ENCODE results near the gene PGAM2. TPM values are rescaled to one million over a fixed set of nuclear protein-coding genes. Genes with fewer than 3 reads are reported as not detected.

Gene PGAM2
- total RNA-seq, 1 donor from 2014 or later = not detected

- no peak for DNase-seq (ENCODE audit: low read depth, low spot score)
Observed at GRCh38 chr7:44067064-44067951, 1.9 kb upstream of the PGAM2 start.

DNA sequence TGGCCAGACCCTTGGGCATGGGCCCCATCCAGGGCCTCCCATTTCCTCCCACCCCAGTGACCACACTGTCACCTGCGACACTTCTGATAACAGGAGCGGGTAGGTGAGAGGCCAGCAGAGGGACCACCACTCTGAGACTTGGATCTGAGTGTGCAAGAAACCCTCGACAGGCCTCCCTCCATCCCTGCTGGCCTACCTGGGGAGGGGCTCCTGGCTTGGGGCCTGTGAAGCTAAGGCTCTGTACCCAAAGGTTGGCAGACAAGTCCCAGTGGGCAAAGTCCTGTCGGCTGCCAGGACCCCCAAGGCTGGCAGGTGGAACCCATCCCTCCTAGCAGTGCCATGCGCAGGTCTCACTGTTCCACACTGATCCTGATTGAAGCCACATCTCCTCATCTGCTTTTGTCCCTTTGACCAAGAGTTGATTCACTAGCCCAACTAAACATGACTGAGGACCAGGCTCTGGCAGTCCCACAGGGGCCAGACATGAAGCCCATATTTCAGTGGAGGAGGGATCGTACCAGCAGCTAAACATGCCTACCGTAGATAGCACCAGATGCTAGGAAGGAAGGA lies 1.2 kb upstream of the PGAM2 start:
- no peak for DNase-seq (ENCODE audit: low read depth, low spot score)

DNA sequence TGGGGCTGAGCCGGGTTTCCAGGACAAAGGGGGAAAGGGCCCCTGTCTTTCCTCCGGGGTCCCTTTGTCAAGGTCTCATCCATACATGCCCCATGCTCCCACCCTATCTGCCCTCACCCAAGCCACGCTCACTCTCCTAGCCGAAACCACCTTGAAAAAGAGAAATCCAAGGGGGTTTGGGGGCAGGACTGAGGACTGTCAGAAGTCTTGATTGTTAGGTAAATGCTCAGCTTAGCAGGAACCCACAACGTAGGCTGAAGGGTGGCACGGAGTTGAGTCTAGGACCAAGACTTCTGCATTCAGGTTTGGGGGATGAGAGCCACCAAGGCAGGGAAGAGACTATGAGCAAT lies 719 bp upstream of the PGAM2 start:
- no peak for DNase-seq (ENCODE audit: low read depth, low spot score)

GRCh38 chr7:44064791-44065430 lies 456 bp downstream of the PGAM2 start:
- DNase-seq (ENCODE audit: low read depth, low spot score) = no peak

- no peak for DNase-seq (ENCODE audit: low read depth, low spot score)
Observed at GRCh38 chr7:44063894-44064651, 1.3 kb downstream of the PGAM2 start.

DNA sequence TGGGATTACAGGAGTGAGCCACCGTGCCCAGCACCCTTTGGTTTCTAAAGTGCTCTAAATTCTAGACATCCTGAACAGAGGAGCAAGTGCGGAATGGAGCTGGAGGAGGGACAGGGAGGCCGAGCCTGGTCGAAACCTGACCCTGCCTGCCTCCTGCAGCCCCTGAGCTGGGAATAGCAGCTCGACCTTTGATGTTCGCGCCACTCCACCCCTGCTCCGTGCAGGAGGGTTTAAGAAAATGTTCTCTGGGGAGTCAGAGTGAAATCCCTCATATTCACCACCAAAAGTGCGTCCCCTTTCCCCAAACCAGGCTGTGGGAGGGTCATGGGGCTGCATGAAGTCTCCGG lies 1.8 kb downstream of the PGAM2 start:
- DNase-seq (ENCODE audit: low read depth, low spot score) = no peak

DNA sequence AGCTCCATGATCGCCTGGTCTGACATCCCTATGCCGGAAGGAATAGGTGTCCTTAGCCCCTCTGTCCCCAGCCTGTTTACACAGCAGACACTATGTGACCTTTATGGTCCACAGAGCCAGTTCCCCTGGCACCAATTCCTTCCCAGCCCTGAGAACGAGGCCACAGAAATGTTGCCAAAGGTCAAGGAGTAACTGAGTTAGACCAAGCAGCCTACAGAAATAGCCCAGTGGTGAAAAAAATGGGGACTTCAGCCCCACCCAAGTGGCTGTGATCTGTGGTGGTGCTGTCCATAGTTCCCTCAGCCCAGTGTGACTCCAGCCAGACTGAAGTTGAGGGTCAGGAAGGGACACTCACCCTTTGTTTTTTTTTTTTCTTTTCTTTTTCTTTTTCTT lies 2.5 kb downstream of the PGAM2 start:
- DNase-seq (ENCODE audit: low read depth, low spot score) = no peak

DNA sequence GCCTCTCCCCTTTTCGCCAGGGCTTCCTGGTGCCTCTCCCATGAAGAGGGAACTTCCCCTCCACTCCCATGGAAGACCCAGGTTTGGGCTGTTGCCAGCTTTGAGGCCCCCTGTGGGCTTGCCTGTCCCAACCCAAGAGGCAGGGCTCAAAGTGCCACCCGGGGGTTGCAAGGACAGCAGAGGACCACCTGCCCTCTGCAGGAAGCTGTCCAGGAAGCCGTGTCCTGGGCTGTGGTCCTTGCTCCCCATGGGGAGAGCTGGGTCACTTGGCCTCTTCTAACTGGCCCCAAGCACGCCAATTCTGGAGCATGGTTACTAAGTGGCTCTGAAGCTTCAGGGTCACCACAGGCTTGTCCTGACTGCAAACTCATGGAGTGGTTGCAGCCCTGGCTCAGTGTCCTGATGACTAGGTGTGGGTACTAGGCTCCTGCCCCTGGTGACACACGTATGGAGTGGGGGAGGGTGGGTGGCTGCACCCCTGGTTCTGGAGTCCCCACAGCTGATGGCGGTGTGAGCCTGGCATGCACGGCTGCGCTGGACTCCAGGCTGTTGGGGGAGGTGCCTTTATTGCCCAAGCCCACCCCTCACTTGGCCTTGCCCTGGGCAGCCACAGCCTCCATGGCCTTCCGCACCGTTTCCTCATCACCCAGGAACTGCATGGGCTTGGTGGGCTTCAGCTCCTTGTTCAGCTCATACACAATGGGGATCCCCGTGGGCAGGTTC lies 3.0 kb downstream of the PGAM2 start:
- no peak for DNase-seq (ENCODE audit: low read depth, low spot score)

DNA sequence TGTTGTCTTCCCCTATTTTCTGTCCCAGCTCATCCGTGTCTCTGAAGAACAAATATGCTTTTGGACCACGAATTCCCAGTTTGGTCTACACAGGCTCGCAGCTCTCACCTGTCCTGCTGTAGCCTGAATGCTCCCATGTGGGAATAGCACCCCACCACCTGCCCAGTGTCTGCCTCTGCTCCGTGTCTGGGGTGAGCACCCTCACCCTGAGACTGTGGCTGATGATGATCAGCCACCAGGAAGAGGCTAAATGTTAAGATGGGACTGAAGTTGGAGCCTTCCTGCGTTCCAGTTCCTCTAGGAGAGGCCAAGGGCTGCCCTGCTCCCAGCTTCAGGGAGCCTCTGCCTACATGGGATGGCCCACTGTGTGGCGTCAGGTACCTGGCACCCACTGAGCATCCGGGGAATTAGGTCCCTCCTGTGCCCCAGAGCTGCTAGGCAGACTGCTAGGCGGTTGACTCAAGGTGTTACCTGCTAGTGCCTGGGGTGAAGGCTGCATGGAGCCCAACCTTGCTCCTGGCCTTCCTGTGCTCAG lies 3.7 kb downstream of the PGAM2 start:
- no peak for DNase-seq (ENCODE audit: low read depth, low spot score)

- no peak for DNase-seq (ENCODE audit: low read depth, low spot score)
Observed at GRCh38 chr7:44060948-44061644, 4.3 kb downstream of the PGAM2 start.

- no peak for DNase-seq (ENCODE audit: low read depth, low spot score)
Observed at GRCh38 chr7:44060091-44060947, 5.0 kb downstream of the PGAM2 start.

DNA sequence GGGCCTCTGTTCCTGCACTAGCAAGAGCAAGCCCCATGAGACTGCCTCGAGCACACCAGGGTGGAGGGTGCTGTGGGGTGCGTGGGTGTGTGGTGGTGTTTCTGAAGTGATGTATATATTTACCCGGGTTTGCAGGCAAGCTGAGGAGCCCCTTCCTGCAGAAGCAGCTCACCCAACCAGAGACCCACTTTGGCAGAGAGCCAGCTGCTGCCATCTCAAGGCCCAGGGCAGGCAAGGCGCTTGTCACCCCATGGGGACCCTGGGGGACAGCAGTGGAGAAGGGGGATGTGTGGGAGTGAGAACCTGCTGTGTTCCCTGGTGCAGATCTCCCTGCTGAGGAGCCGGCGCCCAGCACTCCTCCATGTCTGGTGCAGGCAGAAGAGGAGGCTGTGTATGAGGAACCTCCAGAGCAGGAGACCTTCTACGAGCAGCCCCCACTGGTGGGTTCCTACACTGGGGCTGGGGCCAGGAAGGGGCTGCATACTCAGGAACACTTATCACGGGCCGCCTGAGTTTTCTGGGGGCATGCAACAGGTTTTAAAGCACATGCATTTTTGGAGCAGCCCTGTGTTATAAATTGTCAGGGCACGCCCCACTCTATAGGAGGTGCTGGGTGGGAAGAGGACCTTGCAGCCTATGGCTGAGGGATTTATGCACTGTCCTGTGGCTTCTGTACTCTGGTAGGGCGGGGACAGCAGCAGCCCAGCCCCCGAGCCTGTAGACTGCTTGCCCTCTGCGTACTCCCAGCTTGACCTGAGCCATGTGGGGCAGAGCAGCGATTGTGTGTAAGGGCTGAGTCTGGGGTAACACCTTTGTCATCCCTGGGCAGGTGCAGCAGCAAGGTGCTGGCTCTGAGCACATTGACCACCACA lies 5.9 kb downstream of the PGAM2 start:
- DNase-seq (ENCODE audit: low read depth, low spot score) = no peak

DNA sequence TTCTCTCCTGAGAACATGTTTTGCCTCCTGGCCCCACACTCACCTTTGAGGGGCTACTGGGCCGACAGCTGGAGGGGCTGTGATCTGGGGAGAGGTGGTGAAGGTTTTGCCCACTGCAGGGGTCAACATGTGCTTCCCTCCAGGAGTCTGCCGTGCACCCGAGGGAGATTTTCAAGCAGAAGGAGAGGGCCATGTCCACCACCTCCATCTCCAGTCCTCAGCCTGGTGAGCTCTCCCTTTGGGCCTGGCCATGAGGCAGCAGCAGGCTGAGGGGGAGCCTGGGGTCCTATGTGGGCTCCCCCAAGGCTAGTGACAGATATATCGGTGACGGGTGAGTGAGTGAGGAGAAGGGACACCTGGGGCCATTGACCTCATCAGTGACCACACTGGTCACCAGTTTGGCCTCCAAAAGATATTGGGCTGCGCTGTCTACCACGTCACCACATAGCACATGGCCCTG lies 6.6 kb downstream of the PGAM2 start:
- DNase-seq (ENCODE audit: low read depth, low spot score) = no peak

DNA sequence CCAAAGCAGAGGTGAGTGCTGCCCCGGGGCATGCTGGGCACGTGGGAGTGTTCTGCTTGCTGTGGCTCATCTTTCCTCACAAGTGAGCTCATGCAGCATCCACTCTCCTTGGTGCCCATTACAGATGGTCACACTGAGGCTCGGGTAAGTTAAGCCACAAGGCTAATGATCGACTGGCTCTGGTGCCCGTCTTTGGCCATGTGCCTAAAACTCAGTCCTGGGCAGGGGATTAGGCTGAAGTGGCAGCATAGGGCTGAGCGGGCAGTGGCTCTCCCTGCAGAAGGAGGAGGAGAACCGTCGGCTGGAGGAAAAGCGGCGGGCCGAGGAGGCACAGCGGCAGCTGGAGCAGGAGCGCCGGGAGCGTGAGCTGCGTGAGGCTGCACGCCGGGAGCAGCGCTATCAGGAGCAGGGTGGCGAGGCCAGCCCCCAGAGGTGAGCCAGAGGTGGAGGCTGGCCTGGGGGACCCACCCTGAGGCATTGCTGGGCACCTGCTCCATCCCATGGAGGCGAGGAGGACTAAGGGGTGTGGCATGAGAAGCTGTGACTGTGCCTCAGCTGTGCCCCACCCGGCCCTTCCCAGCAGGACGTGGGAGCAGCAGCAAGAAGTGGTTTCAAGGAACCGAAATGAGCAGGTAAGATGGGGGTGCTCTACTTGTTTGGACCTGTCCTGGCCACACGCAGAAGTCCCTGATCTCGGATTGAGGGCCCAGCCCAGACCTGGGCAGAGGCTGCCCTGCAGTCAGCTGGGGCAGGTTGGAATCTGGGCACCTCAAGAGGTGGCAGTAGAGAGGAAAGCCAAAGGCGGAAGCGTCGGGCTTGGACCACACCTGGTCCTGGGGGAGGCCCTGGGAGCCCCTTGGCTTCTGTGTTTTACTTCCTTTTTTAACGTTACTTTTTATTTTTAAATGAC lies 7.3 kb downstream of the PGAM2 start:
- no peak for DNase-seq (ENCODE audit: low read depth, low spot score)

- DNase-seq (ENCODE audit: low read depth, low spot score) = no peak
Observed at GRCh38 chr7:44057181-44057848, 8.1 kb downstream of the PGAM2 start.

DNA sequence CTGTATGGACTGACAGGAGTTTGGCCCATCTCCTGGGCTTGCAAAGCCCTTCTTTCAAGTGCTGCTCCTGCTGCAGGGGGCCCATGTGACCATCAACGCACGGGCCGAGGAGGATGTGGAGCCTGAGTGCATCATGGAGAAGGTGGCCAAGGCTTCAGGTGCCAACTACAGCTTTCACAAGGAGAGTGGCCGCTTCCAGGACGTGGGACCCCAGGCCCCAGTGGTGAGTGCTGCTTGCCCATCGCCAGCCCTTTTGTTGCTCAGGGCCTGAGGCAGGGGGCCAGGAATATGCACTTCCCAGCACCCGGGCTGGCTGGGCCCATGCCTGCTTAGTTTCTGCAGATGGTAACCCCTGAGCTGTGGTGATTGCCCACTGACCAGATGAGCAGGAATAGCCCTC lies 8.7 kb downstream of the PGAM2 start:
- no peak for DNase-seq (ENCODE audit: low read depth, low spot score)

Data from pulmonary artery endothelial cell (primary cell).